ENCODE measurements around the gene TM2D1. TPM values are rescaled to one million over a fixed set of nuclear protein-coding genes. Genes with fewer than 3 reads are reported as not detected.
"Not testable (repeated sequence)": the region's sequence is repeated elsewhere in the genome, so short reads cannot be mapped to it uniquely, and the experiment has no call there.

TM2D1 gene
- total and polyA plus RNA-seq, 7 donors = 15.0 to 88.5 (median 63.7) TPM

- TF ChIP-seq POLR2A (IDR thresholded peaks at IDR 0.05) (no peak), POLR2AphosphoS5 (IDR thresholded peaks at IDR 0.05) (no peak), CTCF (IDR thresholded peaks at IDR 0.05) (no peak), EP300 (IDR thresholded peaks at IDR 0.05) (no peak)
- peak overlapping the region; percentile 66 to 88 (median 76) for H3K4me3 ChIP-seq
- no peak for DNase-seq
- 0 to 2% methylated on average over 3 of the region's 3 CpGs for WGBS, 2 donors
- peaks cover 0 to 19% (median 1%) of the 10 kb centered on the region in 4 donors for H3K36me3 ChIP-seq
- H3K27me3 ChIP-seq = no peaks in the 10 kb centered on the region
- H3K9me3 ChIP-seq = no peaks in the 10 kb centered on the region
- peak overlapping the region; percentile 85 to 88 (median 86) for H3K27ac ChIP-seq
- intact Hi-C loops (cut with DNase I) = loop anchor here (10.0 kb wide), 1 partner anchor 650 kb away; no protein-coding TSS in a partner anchor
- peaks cover 0 to 26% (median 14%) of the 10 kb centered on the region in 4 donors for H3K4me1 ChIP-seq
These were observed 482 bp downstream of the TM2D1 start for GRCh38 chr1:61724506-61724812.

- intact Hi-C loops (cut with DNase I); H3K27me3 ChIP-seq; H3K27ac ChIP-seq; DNase-seq; H3K4me3 ChIP-seq; H3K9me3 ChIP-seq: not testable (repeated sequence)
- Histone ChIP-seq H3K36me3 (peaks cover 0 to 24% (median 2%) of the 10 kb centered on the region in 4 donors), H3K4me1 (peaks cover 0 to 23% (median 9%) of the 10 kb centered on the region in 4 donors)
- 93 to 94% methylated on average over 8 of the region's 8 CpGs for WGBS, 2 donors
These were observed 5.8 kb downstream of the TM2D1 start for GRCh38 chr1:61718996-61719663.

- no peaks in the 10 kb centered on the region for H3K4me1 ChIP-seq
- DNase-seq = no peak
- intact Hi-C loops (cut with DNase I) = no loop called here
- H3K36me3 ChIP-seq = peaks cover 0 to 23% (median 13%) of the 10 kb centered on the region in 4 donors
- no peaks in the 10 kb centered on the region for H3K27me3 ChIP-seq
- TF ChIP-seq CTCF (IDR thresholded peaks at IDR 0.05) (no peak), POLR2A (IDR thresholded peaks at IDR 0.05) (no peak), EP300 (IDR thresholded peaks at IDR 0.05) (no peak), POLR2AphosphoS5 (IDR thresholded peaks at IDR 0.05) (no peak)
- H3K9me3 ChIP-seq = no peaks in the 10 kb centered on the region
- no peak overlapping the region for H3K27ac ChIP-seq
- H3K4me3 ChIP-seq = no peak overlapping the region
These were observed 13.0 kb downstream of the TM2D1 start for GRCh38 chr1:61711969-61712368.

GRCh38 chr1:61711257-61711656 is 13.7 kb downstream of the TM2D1 start:
- H3K27ac ChIP-seq; intact Hi-C loops (cut with DNase I); H3K27me3 ChIP-seq; H3K4me1 ChIP-seq; H3K9me3 ChIP-seq; H3K4me3 ChIP-seq; DNase-seq: not testable (repeated sequence)
- WGBS, 2 donors = 91 to 96% methylated on average over 4 of the region's 4 CpGs
- H3K36me3 ChIP-seq = peaks cover 0 to 30% (median 15%) of the 10 kb centered on the region in 4 donors

GRCh38 chr1:61709908-61710289 is 15.0 kb downstream of the TM2D1 start:
- no peak overlapping the region for H3K27ac ChIP-seq
- WGBS, 2 donors = 64 to 84% methylated on average over 2 of the region's 2 CpGs
- intact Hi-C loops (cut with DNase I) = no loop called here

More at GRCh38 chr1:61709908-61710289, 15.0 kb downstream of the TM2D1 start:
- Histone ChIP-seq H3K27me3 (no peaks in the 10 kb centered on the region), H3K4me1 (no peaks in the 10 kb centered on the region), H3K9me3 (no peaks in the 10 kb centered on the region), H3K4me3 (no peak overlapping the region), H3K36me3 (peaks cover 0 to 43% (median 20%) of the 10 kb centered on the region in 4 donors)
- TF ChIP-seq POLR2AphosphoS5 (IDR thresholded peaks at IDR 0.05) (no peak), CTCF (IDR thresholded peaks at IDR 0.05) (no peak)
- DNase-seq = no peak
